Effector CD8-positive, alpha-beta T cell (primary cell): Measurements from ENCODE around the gene DCTN2.
"Not testable (repeated sequence)": the region's sequence is repeated elsewhere in the genome, so short reads cannot be mapped to it uniquely, and the experiment has no call there.

Source experiments
- DNase-seq: peaks from one replicate; lab custom pipeline; 2025; lab: John Stamatoyannopoulos, UW

Gene DCTN2

DNA sequence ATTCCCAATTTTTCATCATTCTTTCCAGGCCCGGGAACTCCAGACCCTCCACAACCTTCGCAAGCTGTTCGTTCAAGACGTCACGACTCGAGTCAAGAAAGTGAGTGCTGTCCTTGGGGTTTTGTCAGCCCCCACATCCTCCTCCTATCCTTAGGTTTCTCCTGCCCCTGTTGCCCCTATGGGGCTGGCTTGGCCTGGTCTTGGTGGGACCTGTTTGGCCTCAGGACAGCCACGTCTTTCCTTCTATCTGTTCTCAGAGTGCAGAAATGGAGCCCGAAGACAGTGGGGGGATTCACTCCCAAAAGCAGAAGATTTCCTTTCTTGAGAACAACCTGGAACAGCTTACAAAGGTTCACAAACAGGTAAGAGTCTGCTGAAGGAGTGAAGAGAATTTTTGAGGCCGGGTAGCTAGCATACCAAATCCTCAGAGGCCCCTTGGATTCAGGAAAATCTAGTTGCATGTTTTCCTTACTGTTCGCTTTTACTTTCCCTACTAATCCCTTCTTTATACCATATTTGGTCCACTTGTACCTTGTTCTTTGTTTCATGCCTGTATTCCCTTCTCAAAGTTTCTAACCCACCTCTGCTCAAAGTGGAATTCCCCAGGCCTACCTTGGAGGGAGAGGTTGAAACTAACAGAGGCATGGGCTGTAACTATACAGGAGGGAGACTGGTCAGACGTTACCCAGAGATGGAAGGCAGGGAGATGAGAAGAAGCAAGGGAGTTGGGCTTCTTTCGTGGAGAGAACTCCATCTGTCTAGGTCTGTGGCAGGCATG lies 31.2 kb upstream of the DCTN2 start:
- DNase-seq = no peak

DNA sequence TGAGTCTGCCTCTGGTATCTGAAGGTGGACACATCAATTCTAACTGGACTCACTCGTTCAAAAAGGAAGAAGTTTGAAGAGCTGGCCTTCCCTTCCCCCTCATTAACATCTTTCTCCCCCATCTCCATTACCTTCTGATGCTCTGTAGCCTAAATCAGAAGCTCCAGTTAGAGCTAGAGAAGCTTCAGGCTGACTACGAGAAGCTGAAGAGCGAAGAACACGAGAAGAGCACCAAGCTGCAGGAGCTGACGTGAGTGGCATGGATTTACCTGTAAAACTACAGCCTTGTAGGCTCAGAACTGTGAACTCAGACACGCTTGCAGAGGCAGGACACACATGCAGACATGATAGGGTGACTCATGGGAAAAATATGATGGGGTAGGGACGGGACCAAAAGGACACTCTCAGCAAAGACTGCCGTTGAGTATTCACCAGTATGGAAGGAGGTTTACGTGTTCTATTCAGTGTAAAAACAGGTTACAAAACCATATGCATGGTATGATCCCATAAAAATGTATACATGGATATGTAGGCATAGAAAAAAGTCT lies 29.7 kb upstream of the DCTN2 start:
- no peak for DNase-seq

DNA sequence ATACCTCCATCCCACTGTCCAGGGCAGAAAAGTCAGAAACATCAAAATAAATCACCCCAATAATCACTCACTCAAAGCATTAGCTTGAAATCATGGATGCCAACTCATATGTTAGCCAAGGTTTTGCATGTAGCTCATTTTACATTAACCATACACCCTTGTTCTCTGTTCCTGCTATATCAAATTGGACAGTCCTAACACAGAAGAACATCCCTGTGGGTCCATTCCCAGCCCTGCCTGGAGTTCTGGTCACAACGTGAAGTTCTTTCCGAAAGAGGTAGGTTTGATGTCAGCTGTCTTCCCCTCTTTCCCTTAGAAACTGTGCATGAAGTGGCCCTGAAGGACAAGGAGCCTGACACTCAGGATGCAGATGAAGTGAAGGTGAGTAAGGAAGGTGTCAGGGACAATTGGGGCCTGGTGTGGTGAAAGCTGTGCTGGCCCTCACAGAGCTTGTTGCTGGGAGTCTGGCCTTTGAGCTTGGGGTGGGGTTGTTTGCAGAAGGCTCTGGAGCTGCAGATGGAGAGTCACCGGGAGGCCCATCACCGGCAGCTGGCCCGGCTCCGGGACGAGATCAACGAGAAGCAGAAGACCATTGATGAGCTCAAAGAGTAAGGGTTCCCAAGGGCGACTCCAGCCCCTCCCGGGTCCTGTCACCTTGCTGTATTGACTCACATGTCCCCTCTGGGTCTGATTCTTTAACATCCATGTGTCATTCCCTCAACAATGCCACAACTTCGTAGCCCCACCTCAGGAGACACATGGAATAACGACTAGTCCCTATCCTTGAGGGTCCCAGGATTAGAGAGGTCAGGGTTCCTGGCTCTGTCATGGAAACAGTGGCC lies 29.0 kb upstream of the DCTN2 start:
- no peak for DNase-seq

DNA sequence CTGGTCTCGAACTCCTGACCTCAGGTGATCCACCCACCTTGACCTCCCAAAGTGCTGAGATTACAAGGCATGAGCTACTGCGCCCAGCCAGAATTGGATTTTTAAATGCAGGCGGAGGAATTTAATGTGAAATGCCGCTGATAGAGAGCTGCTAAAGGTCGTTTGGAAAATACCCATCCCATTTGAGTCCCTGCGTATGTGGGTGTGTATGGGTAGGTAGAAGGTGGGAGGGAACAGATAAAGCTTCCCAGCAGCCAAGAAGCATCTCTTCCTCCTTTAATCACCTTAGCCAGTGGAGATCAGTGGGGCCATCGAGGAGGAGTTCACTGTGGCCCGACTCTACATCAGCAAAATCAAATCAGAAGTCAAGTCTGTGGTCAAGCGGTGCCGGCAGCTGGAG lies 27.8 kb upstream of the DCTN2 start:
- no peak for DNase-seq

DNA sequence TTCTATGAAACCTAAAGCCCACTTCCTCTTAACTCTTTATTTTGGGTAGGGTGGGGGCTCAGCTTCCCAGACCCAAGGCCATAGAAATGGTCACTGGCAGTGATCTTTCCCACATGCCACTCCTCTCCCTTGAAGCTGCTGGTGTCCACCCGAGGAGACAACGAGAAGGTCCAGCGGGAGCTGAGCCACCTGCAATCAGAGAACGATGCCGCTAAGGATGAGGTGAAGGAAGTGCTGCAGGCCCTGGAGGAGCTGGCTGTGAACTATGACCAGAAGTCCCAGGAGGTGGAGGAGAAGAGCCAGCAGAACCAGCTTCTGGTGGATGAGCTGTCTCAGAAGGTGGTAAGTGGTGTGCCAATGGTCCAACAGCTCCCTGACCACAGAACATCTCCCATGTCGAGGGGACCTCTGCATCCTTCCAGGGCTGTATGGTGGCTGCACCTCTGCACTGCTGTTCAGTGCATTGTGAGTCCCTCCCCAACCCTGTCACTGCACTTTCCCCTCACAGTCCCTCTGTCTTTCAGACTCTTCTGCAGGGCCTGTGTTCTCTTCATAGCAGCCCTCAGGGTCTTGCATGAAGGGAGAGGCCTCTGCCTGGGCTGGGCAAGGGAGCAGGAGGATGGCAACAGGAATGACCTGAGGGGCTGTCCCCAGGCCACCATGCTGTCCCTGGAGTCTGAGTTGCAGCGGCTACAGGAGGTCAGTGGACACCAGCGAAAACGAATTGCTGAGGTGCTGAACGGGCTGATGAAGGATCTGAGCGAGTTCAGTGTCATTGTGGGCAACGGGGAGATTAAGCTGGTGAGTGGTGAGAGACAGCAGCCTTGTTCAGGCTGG lies 25.2 kb upstream of the DCTN2 start:
- DNase-seq = no peak

DNA sequence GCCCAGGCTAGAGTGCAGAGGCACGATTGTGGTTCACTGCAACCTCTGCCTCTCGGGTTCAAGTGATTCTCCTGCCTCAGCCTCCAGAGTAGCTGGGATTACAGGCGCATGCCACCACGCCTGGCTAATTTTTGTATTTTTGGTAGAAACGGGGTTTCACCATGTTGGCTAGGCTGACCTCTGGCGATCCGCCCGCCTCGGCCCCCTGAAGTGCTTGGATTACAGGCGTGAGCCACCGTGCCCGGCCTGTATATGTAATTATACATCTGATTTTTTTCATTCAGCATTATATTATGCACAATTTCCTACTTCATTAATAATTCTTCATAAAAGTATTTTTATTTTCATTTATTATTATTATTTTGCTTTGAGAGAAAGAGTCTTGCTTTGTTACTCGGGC lies 23.4 kb upstream of the DCTN2 start:
- DNase-seq = not testable (repeated sequence)

DNA sequence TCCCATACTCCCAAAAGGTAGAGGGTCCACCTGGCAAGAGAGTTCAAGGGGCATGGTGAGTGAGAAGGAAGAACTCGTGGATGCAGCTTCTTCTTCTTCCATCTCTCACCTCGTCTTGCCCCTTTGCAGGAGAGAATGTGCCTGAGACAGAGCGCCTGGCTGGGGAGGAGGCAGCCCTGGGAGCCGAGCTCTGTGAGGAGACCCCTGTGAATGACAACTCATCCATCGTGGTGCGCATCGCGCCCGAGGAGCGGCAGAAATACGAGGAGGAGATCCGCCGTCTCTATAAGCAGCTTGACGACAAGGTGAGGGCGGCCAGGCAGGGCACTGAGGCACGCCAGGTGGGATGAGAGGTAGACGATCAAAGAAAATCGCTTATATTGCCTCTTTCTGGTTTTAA lies 22.9 kb upstream of the DCTN2 start:
- no peak for DNase-seq

DNA sequence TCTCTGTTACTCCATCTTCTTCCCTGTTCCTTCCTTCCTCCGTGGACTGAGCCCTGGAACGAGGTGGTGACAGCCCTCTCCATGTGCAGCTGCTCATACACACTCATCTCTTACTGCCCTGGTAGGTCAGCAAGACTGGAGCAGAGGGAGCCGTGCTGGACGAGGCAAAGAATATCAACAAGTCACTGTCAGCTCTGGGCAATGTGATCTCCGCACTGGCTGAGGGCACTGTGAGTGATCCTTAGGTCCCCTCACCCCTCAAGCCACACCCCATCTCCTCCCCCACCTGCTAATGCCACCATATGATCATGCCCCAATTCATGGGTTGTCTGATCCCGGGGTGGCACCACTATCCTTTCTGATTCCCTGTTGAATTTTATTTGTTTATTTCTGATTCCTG lies 21.8 kb upstream of the DCTN2 start:
- DNase-seq = no peak

DNA sequence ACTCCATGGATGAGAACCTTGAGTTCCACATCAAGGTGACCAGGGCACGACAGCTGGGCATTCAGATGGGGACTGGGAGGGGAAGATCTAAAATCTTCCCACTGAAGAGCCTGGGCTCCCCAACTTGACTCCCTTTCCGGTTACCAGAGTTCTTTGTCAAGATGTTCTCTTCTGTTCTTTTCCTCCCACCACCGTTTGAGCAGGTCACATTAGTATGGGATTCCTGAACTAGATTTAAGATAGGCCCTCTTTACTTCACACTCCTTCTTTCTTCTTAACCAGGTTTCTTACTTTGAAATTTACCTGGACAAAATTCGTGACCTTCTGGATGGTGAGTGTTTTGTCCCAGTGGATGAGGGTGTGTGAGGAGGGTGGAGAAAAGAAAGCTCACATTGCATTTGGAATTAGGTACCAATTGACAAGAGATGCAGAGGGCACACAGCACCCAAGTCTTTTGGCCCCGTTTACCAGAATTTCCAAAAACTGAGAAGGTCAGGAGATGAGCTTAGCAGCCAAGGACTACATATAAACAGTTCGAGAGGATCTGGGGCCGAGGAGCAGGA lies 17.3 kb upstream of the DCTN2 start:
- no peak for DNase-seq

DNA sequence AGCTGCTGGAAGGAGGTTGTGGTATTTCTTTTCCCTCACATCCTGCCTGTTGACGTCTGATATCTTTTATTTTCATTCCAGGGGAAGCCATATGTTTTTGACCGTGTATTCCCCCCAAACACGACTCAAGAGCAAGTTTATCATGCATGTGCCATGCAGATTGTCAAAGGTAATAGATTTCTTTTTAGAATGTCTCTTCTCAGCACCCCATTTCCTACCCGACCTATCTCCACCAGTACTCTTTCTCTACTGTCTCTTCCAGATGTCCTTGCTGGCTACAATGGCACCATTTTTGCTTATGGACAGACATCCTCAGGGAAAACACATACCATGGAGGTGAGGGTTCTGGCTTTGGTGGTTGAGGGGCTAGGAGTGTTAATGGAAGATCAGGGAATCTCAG lies 16.4 kb upstream of the DCTN2 start:
- DNase-seq = no peak

DNA sequence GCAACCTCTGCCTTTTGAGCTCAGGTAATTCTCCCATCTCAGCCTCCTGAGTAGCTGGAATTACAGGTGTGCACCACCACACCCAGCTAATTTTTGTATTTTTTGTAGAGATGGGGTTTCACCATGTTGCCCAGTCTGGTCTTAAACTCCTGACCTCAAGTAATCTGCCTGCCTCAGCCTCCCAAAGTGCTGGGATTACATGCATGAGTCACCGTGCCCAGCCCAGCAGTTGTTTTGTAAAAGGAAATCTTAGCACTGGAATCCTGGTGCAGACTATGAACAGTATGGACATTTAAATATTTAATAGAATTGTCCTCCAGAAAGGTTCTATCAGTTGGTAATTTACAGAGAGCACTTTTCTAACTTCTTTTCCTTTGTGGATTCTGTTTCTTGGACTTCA lies 14.1 kb upstream of the DCTN2 start:
- DNase-seq = not testable (repeated sequence)

DNA sequence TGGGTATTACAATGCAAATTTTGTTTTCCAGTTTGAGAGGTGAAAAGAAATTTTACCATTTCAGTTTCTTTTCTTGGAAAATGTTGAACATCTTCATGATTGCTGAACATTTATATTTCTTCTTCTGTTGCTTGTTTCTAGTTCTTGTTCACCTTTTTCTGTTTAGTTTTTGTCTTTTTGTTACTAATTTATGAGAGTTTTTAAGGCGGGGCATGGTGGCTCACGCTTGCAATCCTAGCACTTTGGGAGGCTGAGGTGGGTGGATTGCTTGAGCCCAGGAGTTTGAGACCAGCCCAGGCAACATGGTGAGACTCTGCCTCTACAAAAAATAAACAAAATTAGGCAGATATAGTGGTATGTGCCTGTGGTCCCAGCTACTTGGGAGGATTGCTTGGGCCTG lies 13.5 kb upstream of the DCTN2 start:
- DNase-seq = no peak

DNA sequence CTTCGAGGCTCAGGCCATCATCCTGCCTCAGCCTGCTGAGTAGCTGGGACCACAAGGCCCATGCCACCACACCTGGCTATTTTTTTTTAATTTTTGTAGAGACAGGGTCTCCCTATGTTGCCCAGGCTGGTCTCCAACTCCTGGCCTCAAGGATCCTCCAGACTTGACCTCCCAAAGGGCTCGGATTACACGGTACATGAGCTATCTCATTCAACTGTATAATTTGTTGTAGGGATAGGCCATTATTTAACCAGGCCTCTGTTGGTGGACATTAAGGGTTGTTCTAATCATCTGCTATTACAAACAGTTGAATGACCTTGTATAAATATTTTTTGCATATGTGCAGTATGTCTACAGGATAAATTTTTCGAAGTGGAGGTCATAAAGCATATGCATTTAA lies 11.9 kb upstream of the DCTN2 start:
- no peak for DNase-seq

DNA sequence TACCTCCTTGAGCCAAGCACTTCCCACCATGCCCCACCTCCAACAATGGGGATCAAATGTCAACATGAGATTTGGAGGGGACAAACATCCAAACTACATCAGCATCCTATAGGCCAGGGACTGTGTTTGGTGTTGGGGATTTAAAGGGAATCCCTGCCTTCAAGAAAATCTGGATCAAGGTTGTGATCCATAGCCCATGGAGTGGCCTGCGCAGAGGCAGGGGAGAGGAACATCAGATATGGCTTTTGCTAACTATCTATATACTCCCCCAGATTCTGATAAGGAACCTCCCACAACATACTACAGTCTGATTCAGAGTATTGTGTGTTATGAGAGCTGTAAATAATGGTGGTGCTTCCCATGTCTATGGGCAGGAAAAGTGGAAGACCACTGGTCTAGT lies 7.9 kb upstream of the DCTN2 start:
- DNase-seq = no peak

DNA sequence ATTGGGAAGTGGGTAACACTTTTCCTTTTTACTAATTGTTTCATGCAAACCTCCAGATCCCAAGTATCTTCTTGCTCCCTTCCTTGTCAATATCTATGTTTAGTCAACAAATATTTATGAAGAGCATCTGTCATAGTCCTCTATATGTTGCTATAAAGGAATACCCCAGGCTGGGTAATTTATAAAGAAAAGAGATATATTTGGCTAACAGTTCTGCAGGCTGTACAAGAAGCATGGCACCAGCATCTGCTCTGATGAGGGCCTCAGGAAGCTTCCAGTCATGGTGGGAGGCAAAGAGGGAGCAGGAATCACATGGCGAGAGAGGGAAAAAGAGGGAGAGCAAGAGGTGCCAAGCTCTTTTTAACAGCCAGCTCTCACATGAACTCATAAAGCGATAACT lies 7.5 kb upstream of the DCTN2 start:
- DNase-seq = no peak

DNA sequence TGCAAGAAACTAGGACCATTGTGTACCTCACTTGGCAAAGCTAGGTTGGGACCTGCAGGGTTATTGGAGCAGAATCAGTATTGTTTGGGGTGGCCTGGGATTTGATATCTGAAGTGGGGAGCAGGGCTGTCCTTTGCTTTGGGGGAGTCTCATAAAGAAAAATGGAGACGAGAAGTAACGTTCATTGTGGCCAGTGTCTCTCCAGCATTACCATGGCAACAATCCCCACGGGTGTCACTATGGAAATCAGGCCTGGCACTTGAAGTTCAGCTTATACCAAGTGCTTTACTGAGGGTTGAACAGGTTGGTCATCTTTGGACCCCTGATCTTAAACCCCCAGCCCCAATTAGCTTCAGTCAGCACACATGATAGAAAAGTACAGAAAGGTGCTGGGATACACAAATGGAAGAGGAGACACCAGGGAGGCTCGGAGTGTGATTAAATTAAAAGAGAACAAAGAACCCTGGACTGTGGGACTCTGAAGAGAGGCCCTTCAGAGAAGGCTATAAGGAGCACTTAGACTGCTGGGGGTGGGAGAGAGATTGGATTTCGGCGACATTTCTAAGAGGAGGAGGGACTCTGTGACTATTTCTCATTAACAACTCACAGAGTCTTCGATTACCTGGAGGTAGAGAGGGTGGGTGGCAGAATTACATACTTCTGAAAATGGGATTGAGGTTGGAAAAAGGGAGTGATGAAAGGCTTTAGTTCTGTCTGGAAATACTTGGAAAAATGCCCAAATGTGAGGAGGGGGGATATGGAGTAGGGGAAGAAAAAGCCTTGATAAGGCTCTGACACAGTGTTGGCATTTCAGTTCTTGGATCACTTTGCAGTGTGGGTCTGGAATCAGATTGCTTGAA lies 6.6 kb upstream of the DCTN2 start:
- no peak for DNase-seq

DNA sequence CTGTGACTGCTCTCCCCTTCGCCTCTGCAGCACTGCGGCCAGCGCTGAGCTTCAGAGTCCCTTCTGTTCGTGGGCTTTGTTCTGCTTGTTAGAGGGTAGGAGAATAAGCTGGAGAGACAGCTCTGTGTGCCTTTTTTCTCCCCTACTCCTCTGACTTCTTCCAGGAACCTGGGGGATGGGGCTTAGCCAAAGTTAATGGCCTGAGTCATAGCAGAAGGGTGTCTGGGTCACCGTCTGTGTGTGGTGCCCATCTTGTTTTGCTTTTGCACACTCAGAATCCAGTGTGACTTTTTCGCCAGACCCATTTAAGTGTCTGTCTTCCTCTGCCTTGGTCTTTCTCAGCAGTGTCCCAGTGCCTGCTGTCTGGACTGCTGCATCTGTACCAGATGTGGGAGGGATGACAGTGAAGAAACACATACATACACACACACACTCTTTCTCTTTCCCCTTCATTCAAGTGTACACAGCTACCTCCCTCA lies 5.9 kb upstream of the DCTN2 start:
- DNase-seq = no peak

DNA sequence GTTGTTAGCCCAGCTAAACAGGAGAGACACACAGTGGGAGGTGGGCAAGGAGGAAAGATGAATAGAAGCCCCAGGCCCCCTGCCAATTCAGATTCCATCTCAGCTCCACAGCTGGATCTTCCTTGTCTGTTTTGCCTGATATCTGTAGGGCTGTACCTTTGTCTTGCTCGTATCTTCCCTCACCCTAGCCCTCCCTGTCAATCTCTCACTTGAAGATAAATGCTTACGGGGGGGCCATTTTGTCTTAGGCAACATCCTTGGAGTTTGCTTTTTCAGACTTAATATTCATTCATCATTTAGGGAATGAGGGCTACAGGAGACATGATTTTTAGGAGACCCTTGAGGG lies 5.3 kb upstream of the DCTN2 start:
- DNase-seq = no peak

DNA sequence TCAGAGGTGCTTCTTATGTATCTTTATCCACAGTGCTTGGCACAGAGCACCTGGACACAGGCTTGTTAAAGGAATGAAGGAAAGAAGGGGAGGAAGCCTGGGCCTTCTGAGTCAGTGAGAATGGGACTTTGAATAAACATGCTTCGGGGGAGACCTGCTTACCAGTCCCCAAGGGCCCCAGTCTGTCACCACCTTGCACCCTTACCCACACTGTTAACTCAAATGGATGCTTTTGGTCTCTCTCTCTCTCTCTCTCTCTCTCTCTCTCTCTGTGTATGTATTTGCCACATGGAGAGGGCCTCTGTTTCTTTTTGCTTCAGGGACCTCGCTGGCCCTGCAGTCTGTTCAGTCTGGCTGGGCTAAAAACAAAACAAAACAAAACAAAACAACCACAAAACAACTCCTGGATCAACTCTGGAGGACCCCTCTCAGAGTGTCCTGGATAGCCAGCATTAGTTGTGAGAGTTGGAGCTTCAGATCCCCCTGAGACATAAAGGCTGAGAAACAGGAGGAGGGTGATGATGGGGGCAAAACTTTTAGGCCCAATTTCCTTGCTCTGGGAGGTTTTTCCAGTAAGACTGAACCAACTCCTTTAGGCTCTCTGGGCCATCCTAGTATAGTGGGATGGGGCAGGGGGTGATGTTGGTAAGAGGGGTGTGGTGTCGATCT lies 4.8 kb upstream of the DCTN2 start:
- DNase-seq = no peak
